ENCODE measurements around the gene TEX19. TPM values are rescaled to one million over a fixed set of nuclear protein-coding genes. Genes with fewer than 3 reads are reported as not detected.

The TEX19 gene
- total RNA-seq, 3 donors from 2014 or later (not counting 1 experiment from before 2014, with no cell fraction given), result not detected

- H3K9me3 Mint-ChIP-seq, result no peaks in the 10 kb centered on the region
- Histone ChIP-seq H3K36me3 (ENCODE audit: control insufficient read depth, insufficient read depth, low read length) (peaks cover 10% of the 10 kb centered on the region), H3K4me3 (ENCODE audit: low read length) (no peak overlapping the region), H3K27ac (ENCODE audit: low read length) (no peak overlapping the region), H3K27me3 (ENCODE audit: control insufficient read depth, insufficient read depth, low read length) (no peaks in the 10 kb centered on the region), H3K4me1 (ENCODE audit: control insufficient read depth, insufficient read depth, low read length) (peaks cover 23% of the 10 kb centered on the region), H3K9me3 (ENCODE audit: control insufficient read depth, insufficient read depth, low read length) (no peaks in the 10 kb centered on the region)
- peaks cover 13 to 18% of the 10 kb centered on the region in 2 donors for H3K4me1 Mint-ChIP-seq
- 93% methylated on average over 18 of the region's 18 CpGs for WGBS (ENCODE audit: insufficient coverage)
- no peak for ATAC-seq
- no peaks in the 10 kb centered on the region for H3K36me3 Mint-ChIP-seq
- H3K4me3 Mint-ChIP-seq, result no peak overlapping the region
- H3K27me3 Mint-ChIP-seq (ENCODE audit: low read depth in 2 of 2), result no peaks in the 10 kb centered on the region
- intact Hi-C loops (cut with micrococcal nuclease), result no loop called here
- no peak for DNase-seq
- no peak overlapping the region for H3K27ac Mint-ChIP-seq
- TF ChIP-seq, protein P1, sequence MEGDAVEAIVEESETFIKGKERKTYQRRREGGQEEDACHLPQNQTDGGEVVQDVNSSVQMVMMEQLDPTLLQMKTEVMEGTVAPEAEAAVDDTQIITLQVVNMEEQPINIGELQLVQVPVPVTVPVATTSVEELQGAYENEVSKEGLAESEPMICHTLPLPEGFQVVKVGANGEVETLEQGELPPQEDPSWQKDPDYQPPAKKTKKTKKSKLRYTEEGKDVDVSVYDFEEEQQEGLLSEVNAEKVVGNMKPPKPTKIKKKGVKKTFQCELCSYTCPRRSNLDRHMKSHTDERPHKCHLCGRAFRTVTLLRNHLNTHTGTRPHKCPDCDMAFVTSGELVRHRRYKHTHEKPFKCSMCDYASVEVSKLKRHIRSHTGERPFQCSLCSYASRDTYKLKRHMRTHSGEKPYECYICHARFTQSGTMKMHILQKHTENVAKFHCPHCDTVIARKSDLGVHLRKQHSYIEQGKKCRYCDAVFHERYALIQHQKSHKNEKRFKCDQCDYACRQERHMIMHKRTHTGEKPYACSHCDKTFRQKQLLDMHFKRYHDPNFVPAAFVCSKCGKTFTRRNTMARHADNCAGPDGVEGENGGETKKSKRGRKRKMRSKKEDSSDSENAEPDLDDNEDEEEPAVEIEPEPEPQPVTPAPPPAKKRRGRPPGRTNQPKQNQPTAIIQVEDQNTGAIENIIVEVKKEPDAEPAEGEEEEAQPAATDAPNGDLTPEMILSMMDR (IDR thresholded peaks at IDR 0.05), result no peak
Observed at GRCh38 chr17:82399601-82400101, 40.6 kb downstream of the TEX19 start.

GRCh38 chr17:82400206-82400605 is 41.2 kb downstream of the TEX19 start:
- Mint-ChIP-seq H3K4me1 (peaks cover 13 to 18% of the 10 kb centered on the region in 2 donors), H3K36me3 (no peaks in the 10 kb centered on the region), H3K4me3 (peak overlapping the region; percentile 25), H3K9me3 (no peaks in the 10 kb centered on the region), H3K27me3 (ENCODE audit: low read depth in 2 of 2) (no peaks in the 10 kb centered on the region), H3K27ac (peak overlapping the region in 1 of 2 donors; percentile 80)
- Histone ChIP-seq H3K4me1 (ENCODE audit: control insufficient read depth, insufficient read depth, low read length) (peaks cover 23% of the 10 kb centered on the region), H3K27ac (ENCODE audit: low read length) (no peak overlapping the region), H3K27me3 (ENCODE audit: control insufficient read depth, insufficient read depth, low read length) (no peaks in the 10 kb centered on the region), H3K4me3 (ENCODE audit: low read length) (no peak overlapping the region), H3K9me3 (ENCODE audit: control insufficient read depth, insufficient read depth, low read length) (no peaks in the 10 kb centered on the region), H3K36me3 (ENCODE audit: control insufficient read depth, insufficient read depth, low read length) (peaks cover 10% of the 10 kb centered on the region)
- DNase-seq (no peak), ATAC-seq (no peak)
- intact Hi-C loops (cut with micrococcal nuclease), result no loop called here
- TF ChIP-seq, protein P1 (IDR thresholded peaks at IDR 0.05), result no peak
- 48% methylated on average over 5 of the region's 7 CpGs for WGBS (ENCODE audit: insufficient coverage)

GRCh38 chr17:82400830-82401229 is 41.8 kb downstream of the TEX19 start:
- DNase-seq (peak; percentile 51 to 75), ATAC-seq (peak; percentile 82 to 94 (median 93))
- no peaks in the 10 kb centered on the region for H3K27me3 Mint-ChIP-seq (ENCODE audit: low read depth in 2 of 2)
- no peak overlapping the region for H3K27ac ChIP-seq (ENCODE audit: low read length)
- under 1% methylated on average over 16 of the region's 19 CpGs for WGBS (ENCODE audit: insufficient coverage)
- peak overlapping the region; percentile 17 for H3K4me3 ChIP-seq (ENCODE audit: low read length)
- peaks cover 13 to 16% of the 10 kb centered on the region in 2 donors for H3K4me1 Mint-ChIP-seq
- intact Hi-C loops (cut with micrococcal nuclease), result no loop called here
- no peaks in the 10 kb centered on the region for H3K9me3 ChIP-seq (ENCODE audit: control insufficient read depth, insufficient read depth, low read length)
- H3K36me3 Mint-ChIP-seq, result no peaks in the 10 kb centered on the region
- H3K27me3 ChIP-seq (ENCODE audit: control insufficient read depth, insufficient read depth, low read length), result no peaks in the 10 kb centered on the region
- no peaks in the 10 kb centered on the region for H3K9me3 Mint-ChIP-seq
- peaks cover 23% of the 10 kb centered on the region for H3K4me1 ChIP-seq (ENCODE audit: control insufficient read depth, insufficient read depth, low read length)
- H3K4me3 Mint-ChIP-seq, result peak overlapping the region; percentile 94
- H3K27ac Mint-ChIP-seq, result peak overlapping the region; percentile 78 to 80
- peaks cover 10% of the 10 kb centered on the region for H3K36me3 ChIP-seq (ENCODE audit: control insufficient read depth, insufficient read depth, low read length)
- TF ChIP-seq, protein P1 (IDR thresholded peaks at IDR 0.05), result no peak

DNA sequence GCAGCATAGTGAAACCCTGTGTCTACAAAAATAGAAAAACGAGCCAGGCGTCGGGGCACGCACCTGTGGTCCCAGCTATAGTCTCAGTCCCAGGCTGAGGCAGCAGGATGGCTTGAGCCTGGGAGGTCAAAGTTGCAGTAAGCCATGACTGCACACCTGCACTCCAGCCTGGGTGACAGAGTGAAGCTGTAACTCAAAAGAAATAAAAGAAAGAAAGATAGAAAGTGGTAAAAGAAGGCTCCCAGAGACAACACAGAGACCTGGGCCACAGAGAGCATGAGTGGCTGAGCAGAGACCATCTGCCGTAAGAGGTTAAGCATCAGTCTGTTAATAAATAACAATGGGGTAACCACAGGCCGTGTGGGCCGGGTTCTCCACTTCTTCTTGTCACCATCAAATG is 43.8 kb downstream of the TEX19 start:
- Mint-ChIP-seq H3K27me3 (ENCODE audit: low read depth in 2 of 2) (no peaks in the 10 kb centered on the region), H3K4me1 (peaks cover 9 to 18% of the 10 kb centered on the region in 2 donors), H3K27ac (no peak overlapping the region), H3K4me3 (no peak overlapping the region), H3K9me3 (no peaks in the 10 kb centered on the region), H3K36me3 (no peaks in the 10 kb centered on the region)
- no peak for DNase-seq
- peaks cover 14% of the 10 kb centered on the region for H3K36me3 ChIP-seq (ENCODE audit: control insufficient read depth, insufficient read depth, low read length)
- intact Hi-C loops (cut with micrococcal nuclease), result no loop called here
- peaks cover 28% of the 10 kb centered on the region for H3K4me1 ChIP-seq (ENCODE audit: control insufficient read depth, insufficient read depth, low read length)
- H3K27ac ChIP-seq (ENCODE audit: low read length), result no peak overlapping the region
- TF ChIP-seq, protein P1 (IDR thresholded peaks at IDR 0.05), result no peak
- no peaks in the 10 kb centered on the region for H3K27me3 ChIP-seq (ENCODE audit: control insufficient read depth, insufficient read depth, low read length)
- ATAC-seq, result no peak
- no peak overlapping the region for H3K4me3 ChIP-seq (ENCODE audit: low read length)
- no peaks in the 10 kb centered on the region for H3K9me3 ChIP-seq (ENCODE audit: control insufficient read depth, insufficient read depth, low read length)
- 88% methylated on average over 7 of the region's 7 CpGs for WGBS (ENCODE audit: insufficient coverage)

Data from natural killer cell (primary cell).